Muscle layer of colon (tissue), 2 donors: ENCODE results near the gene ETFA.

Experiments
- H3K27ac ChIP-seq: one replicate; pipeline ENCODE4 v1.7.0; 2013; ENCODE audit warnings: low read depth, mild to moderate bottlenecking, low read length, moderate library complexity
- H3K27me3 ChIP-seq, 2 donors: one replicate each; pipeline ENCODE4 v1.7.0; 2013; ENCODE audit warnings: low read length in 2 of 2, mild to moderate bottlenecking in 2 of 2; ENCODE audit not compliant: insufficient read depth in 2 of 2, control insufficient read depth in 1 of 2
- H3K36me3 ChIP-seq: one replicate; pipeline ENCODE4 v1.7.0; 2013; ENCODE audit warnings: mild to moderate bottlenecking, low read length; ENCODE audit not compliant: insufficient read depth
- H3K4me1 ChIP-seq: one replicate; pipeline ENCODE4 v1.7.0; 2013; ENCODE audit warnings: mild to moderate bottlenecking, low read length; ENCODE audit not compliant: insufficient read depth
- H3K4me3 ChIP-seq, 2 donors: one replicate each; pipeline ENCODE4 v1.7.0; 2013; ENCODE audit warnings: low read length in 2 of 2, low read depth in 1 of 2, mild to moderate bottlenecking in 1 of 2, moderate library complexity in 1 of 2
- H3K9ac ChIP-seq: one replicate; pipeline ENCODE4 v1.7.0; 2013; ENCODE audit warnings: low read length
- H3K9me3 ChIP-seq: one replicate; pipeline ENCODE4 v1.7.0; 2013; ENCODE audit warnings: mild to moderate bottlenecking, low read length
- donor health status: abdominal sarcoma.
- donor health status: Adenocarcinoma of cecum.

The ETFA gene

DNA sequence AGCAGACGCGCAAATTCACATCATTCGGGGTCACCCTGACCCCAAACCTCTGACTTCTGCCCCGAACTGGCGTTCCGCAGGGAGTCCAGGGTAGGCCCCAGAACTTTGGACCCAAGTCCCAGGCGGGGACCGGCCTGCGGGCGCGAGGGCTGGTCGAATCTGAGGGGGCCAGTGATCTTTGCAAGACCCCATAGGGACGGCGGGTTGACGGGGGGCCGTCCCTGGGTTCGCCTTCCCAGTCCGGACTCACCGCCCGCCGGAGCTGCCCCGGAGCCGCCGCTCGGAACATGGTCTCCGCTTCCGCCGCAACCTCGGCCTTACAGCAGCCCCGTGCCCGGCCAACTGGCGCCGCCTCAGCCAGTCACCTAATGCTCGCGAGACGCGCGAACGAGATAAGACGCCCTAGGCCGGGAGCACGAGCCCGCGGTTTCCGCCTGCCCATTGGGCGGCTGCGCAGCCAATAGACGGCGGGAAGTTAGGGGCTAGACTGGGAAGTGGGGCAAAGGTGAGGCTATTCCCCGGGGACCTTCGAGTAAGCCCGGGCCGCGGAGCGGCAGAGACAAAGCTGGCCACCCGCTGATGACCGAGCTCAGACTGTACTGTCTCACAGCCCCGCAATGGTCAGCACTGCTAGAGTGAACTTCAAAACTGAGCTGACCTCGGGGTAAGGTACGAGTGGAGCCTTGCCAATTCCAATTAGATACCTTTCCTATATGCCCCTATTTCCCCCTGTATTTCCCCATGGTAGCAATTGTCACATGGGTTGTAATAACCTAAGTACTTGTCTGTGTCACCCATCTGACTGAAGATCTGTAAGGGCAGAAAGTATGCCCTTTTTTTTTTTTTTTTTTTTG, at the start of gene ETFA:
TSS of gene ETFA (minus strand) at position 370 of the 854 bp plus-strand sequence. CDS start at position 289, 81 bp downstream.
- Histone ChIP-seq H3K27ac (peak within 1 kb of the TSS; percentile 75), H3K9me3 (no peaks in the 10 kb centered on the region), H3K27me3 (no peaks in the 10 kb centered on the region), H3K4me3 (peak within 1 kb of the TSS; percentile 83 to 85), H3K4me1 (peaks cover 12% of the 10 kb centered on the region), H3K9ac (peak within 1 kb of the TSS; percentile 91), H3K36me3 (no peaks in the 10 kb centered on the region)

- no peaks in the 10 kb centered on the region for H3K4me1 ChIP-seq
Observed at GRCh38 chr15:76360416-76360815, 49.1 kb upstream of the ETFA start.

DNA sequence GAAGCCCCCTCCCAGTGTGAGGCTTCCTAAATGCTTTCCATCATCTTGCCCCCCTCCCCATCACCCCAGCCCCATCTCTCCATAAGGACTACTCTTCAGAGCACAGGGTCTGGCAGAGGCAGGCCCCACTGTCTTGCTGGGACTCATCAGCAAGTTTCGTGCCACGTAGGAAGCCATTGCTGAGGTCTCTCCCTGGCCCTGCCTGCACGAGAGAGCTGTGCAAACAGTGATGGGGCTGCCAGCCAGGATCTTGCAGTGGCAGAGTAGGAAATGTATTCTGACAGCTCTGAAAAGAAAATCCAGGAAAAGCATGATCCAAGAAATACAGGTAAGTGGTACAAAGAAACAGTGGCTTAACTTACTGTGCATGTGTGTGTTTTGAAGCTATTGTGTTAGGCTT, 47.9 kb upstream of the ETFA start:
- no peaks in the 10 kb centered on the region for H3K4me1 ChIP-seq
- no peak overlapping the region for H3K4me3 ChIP-seq
- no peak overlapping the region for H3K9ac ChIP-seq
- H3K27me3 ChIP-seq = no peaks in the 10 kb centered on the region
- H3K27ac ChIP-seq = no peak overlapping the region
- H3K9me3 ChIP-seq = no peaks in the 10 kb centered on the region
- H3K36me3 ChIP-seq = no peaks in the 10 kb centered on the region

More at GRCh38 chr15:76360416-76360815, 49.1 kb upstream of the ETFA start:
- Histone ChIP-seq H3K9ac (no peak overlapping the region), H3K4me3 (no peak overlapping the region), H3K27ac (no peak overlapping the region), H3K36me3 (no peaks in the 10 kb centered on the region), H3K27me3 (no peaks in the 10 kb centered on the region), H3K9me3 (no peaks in the 10 kb centered on the region)

DNA sequence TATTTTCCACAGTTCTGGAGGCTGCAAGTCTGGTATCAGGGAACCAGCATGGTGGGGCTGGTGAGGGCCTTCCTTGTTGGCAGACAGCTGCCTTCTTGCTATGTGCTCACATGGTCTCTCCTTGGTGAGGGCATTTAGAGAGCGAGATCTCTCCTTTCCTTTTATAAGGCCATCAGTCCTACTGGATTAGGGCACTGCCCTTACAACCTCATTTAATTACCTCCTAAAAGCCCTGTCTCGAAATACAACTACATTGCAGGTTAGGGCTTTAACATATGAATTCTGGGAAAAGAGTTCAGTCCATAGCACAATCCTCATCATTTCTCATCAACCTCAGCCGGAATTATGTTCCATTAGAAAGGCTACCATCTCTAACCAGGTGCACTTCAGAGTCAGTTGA, 47.2 kb upstream of the ETFA start:
- H3K9me3 ChIP-seq = no peaks in the 10 kb centered on the region
- no peak overlapping the region for H3K27ac ChIP-seq

DNA sequence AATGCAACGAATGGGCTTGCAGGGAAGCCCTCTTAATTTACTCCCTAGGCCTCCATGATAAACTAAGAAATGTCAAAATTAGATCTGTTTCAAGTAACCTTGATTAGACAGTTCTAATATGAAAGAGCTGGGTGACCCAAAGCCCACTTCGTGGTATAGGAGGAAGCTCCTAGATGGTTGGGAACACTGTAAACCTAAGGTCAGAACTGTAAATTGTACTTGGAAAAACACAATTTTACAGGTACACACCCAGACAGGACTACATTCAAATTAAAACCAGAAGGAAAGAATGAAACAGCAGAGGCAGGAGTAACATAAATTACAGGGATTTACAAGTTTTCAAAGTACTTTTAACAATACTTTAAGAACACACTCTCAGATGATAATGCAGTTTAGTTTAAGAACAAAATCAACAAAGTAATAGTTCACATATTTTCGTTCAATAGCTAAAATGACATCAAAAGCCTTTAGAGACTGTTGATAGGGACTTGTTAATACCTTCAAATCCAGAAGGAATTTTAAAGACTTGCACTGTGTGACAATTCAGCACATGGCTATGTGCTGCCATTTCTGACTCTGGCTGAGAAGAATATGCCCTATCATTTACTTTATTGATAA, 43.7 kb upstream of the ETFA start:
- Histone ChIP-seq H3K4me1 (no peaks in the 10 kb centered on the region), H3K9me3 (no peaks in the 10 kb centered on the region), H3K27ac (no peak overlapping the region), H3K36me3 (no peaks in the 10 kb centered on the region), H3K9ac (no peak overlapping the region), H3K4me3 (no peak overlapping the region), H3K27me3 (no peaks in the 10 kb centered on the region)

More for the DNA sequence above, 47.2 kb upstream of the ETFA start:
- Histone ChIP-seq H3K4me1 (no peaks in the 10 kb centered on the region), H3K4me3 (no peak overlapping the region), H3K27me3 (no peaks in the 10 kb centered on the region), H3K9ac (no peak overlapping the region), H3K36me3 (no peaks in the 10 kb centered on the region)

- Histone ChIP-seq H3K9ac (no peak overlapping the region), H3K4me3 (no peak overlapping the region), H3K27me3 (no peaks in the 10 kb centered on the region), H3K27ac (no peak overlapping the region), H3K36me3 (no peaks in the 10 kb centered on the region), H3K4me1 (no peaks in the 10 kb centered on the region), H3K9me3 (no peaks in the 10 kb centered on the region)
Observed at GRCh38 chr15:76353903-76354302, 42.6 kb upstream of the ETFA start.

- Histone ChIP-seq H3K36me3 (no peaks in the 10 kb centered on the region), H3K27me3 (no peaks in the 10 kb centered on the region), H3K27ac (no peak overlapping the region), H3K9me3 (no peaks in the 10 kb centered on the region), H3K9ac (no peak overlapping the region), H3K4me3 (no peak overlapping the region), H3K4me1 (no peaks in the 10 kb centered on the region)
Observed at GRCh38 chr15:76353023-76353577, 41.8 kb upstream of the ETFA start.

- H3K27ac ChIP-seq = no peak overlapping the region
- no peak overlapping the region for H3K4me3 ChIP-seq
- no peak overlapping the region for H3K9ac ChIP-seq
- H3K27me3 ChIP-seq = peaks cover 20 to 24% of the 10 kb centered on the region in 2 donors
- no peaks in the 10 kb centered on the region for H3K9me3 ChIP-seq
- H3K36me3 ChIP-seq = no peaks in the 10 kb centered on the region
- H3K4me1 ChIP-seq = no peaks in the 10 kb centered on the region
Observed at GRCh38 chr15:76349301-76350070, 38.2 kb upstream of the ETFA start.

- Histone ChIP-seq H3K36me3 (no peaks in the 10 kb centered on the region), H3K9ac (no peak overlapping the region), H3K27me3 (peaks cover 20 to 40% of the 10 kb centered on the region in 2 donors), H3K27ac (peak overlapping the region; percentile 41), H3K4me3 (peak overlapping the region in 1 of 2 donors; percentile 31), H3K4me1 (no peaks in the 10 kb centered on the region), H3K9me3 (no peaks in the 10 kb centered on the region)
Observed at GRCh38 chr15:76347482-76348055, 36.3 kb upstream of the ETFA start.

DNA sequence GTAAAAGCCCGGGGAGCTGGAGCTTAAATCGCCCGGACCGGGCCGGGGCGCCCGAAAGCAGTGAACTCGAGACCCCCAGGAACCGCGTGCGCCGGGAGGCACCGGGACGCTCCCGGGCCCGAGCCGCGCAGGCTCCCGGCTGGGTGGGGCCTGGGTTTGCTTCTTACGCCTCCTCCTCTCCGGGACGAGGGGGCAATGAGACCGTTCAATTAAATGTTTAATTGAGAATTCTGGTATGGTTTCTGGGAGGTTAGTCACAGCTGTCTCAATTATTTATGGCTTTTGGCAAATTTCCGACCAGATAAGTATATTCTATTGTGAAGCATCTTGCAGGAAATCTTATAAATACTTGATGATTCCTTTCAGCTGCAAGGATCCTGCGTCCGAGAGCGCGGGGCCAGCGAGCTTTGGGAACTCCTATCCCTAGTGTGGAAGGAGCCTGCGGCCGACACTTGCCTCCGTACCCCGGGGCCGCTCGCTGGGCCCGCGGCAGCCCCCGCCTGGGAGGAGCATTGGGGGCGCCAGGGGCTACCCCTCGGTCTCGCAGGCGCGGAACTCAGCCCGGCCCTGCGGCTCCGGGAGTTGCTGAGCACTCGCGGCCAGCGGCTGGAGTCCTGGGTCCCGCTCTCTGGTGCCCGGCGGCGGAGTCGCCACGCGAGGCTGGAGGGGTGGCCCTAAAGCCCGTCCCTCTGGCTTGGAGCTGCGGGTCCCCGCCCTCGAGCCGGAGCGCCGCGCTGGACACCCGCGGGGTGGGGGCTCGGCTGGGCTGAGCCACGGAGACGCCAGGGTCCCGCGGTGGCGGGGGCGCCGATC, 35.6 kb upstream of the ETFA start:
- Histone ChIP-seq H3K9ac (no peak overlapping the region), H3K27ac (peak overlapping the region; percentile 41), H3K9me3 (no peaks in the 10 kb centered on the region), H3K4me1 (no peaks in the 10 kb centered on the region), H3K27me3 (peaks cover 20 to 47% of the 10 kb centered on the region in 2 donors), H3K36me3 (no peaks in the 10 kb centered on the region), H3K4me3 (peak overlapping the region; percentile 31 to 49)
